ENCODE results near the gene UBE2J2. TPM values are rescaled to one million over a fixed set of nuclear protein-coding genes. Genes with fewer than 3 reads are reported as not detected.

The UBE2J2 gene
- polyA plus RNA-seq, 1 donor from 2014 or later = 79.7 TPM

GRCh38 chr1:1243266-1243660 lies 30.4 kb downstream of the UBE2J2 start:
- Histone ChIP-seq H3K4me2 (ENCODE audit: low read length) (no peak overlapping the region), H3K27me3 (ENCODE audit: insufficient read depth, low read depth, low read length) (peaks cover 3% of the 10 kb centered on the region), H3K27ac (ENCODE audit: low read length) (no peak overlapping the region), H3K79me2 (replicated peaks; ENCODE audit: insufficient read depth, low read length) (no peaks in the 10 kb centered on the region), H2AFZ (ENCODE audit: low read depth, low read length) (no peak overlapping the region), H3K9me2 (ENCODE audit: insufficient read depth, low read length) (no peaks in the 10 kb centered on the region), H3K36me3 (ENCODE audit: insufficient read depth, low read length) (no peaks in the 10 kb centered on the region), H3K9me3 (ENCODE audit: low read length) (no peaks in the 10 kb centered on the region), H3F3A (ENCODE audit: insufficient read depth, low read length, poor library complexity, severe bottlenecking) (no peaks in the 10 kb centered on the region), H3K9ac (ENCODE audit: low read length) (no peak overlapping the region), H4K20me1 (ENCODE audit: insufficient read depth) (no peaks in the 10 kb centered on the region), H3K4me3 (ENCODE audit: low read length) (no peak overlapping the region)
- TF ChIP-seq SMC3 (conservative IDR thresholded peaks at IDR 0.05; ENCODE audit: poor library complexity) (no peak), POLR2AphosphoS5 (IDR thresholded peaks at IDR 0.05) (no peak), TAF1 (IDR thresholded peaks at IDR 0.05; ENCODE audit: low read depth) (no peak), RAD21 (conservative IDR thresholded peaks at IDR 0.05) (no peak), EP300 (conservative IDR thresholded peaks at IDR 0.05; ENCODE audit: poor library complexity, severe bottlenecking) (no peak), EZH2 (IDR thresholded peaks at IDR 0.05; ENCODE audit: borderline replicate concordance, insufficient read depth, low read length, poor library complexity, severe bottlenecking) (no peak)
- TF ChIP-seq, protein P1, sequence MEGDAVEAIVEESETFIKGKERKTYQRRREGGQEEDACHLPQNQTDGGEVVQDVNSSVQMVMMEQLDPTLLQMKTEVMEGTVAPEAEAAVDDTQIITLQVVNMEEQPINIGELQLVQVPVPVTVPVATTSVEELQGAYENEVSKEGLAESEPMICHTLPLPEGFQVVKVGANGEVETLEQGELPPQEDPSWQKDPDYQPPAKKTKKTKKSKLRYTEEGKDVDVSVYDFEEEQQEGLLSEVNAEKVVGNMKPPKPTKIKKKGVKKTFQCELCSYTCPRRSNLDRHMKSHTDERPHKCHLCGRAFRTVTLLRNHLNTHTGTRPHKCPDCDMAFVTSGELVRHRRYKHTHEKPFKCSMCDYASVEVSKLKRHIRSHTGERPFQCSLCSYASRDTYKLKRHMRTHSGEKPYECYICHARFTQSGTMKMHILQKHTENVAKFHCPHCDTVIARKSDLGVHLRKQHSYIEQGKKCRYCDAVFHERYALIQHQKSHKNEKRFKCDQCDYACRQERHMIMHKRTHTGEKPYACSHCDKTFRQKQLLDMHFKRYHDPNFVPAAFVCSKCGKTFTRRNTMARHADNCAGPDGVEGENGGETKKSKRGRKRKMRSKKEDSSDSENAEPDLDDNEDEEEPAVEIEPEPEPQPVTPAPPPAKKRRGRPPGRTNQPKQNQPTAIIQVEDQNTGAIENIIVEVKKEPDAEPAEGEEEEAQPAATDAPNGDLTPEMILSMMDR (IDR thresholded peaks at IDR 0.05; ENCODE audit: poor library complexity, severe bottlenecking) = no peak

- Histone ChIP-seq H3K4me2 (ENCODE audit: low read length) (no peak overlapping the region), H3K9ac (ENCODE audit: low read length) (no peak overlapping the region), H3K4me3 (ENCODE audit: low read length) (no peak overlapping the region), H3K9me3 (ENCODE audit: low read length) (no peaks in the 10 kb centered on the region), H3F3A (ENCODE audit: insufficient read depth, low read length, poor library complexity, severe bottlenecking) (no peaks in the 10 kb centered on the region), H3K79me2 (replicated peaks; ENCODE audit: insufficient read depth, low read length) (no peaks in the 10 kb centered on the region), H4K20me1 (ENCODE audit: insufficient read depth) (no peaks in the 10 kb centered on the region), H3K9me2 (ENCODE audit: insufficient read depth, low read length) (no peaks in the 10 kb centered on the region), H3K36me3 (ENCODE audit: insufficient read depth, low read length) (no peaks in the 10 kb centered on the region), H2AFZ (ENCODE audit: low read depth, low read length) (no peak overlapping the region), H3K27ac (ENCODE audit: low read length) (no peak overlapping the region), H3K27me3 (ENCODE audit: insufficient read depth, low read depth, low read length) (peaks cover 3% of the 10 kb centered on the region)
- TF ChIP-seq POLR2AphosphoS5 (IDR thresholded peaks at IDR 0.05) (no peak), EZH2 (IDR thresholded peaks at IDR 0.05; ENCODE audit: borderline replicate concordance, insufficient read depth, low read length, poor library complexity, severe bottlenecking) (no peak), SMC3 (conservative IDR thresholded peaks at IDR 0.05; ENCODE audit: poor library complexity) (no peak), RAD21 (conservative IDR thresholded peaks at IDR 0.05) (no peak), MXI1 (conservative IDR thresholded peaks at IDR 0.05; ENCODE audit: poor library complexity, severe bottlenecking) (no peak)
- TF ChIP-seq, protein P2, sequence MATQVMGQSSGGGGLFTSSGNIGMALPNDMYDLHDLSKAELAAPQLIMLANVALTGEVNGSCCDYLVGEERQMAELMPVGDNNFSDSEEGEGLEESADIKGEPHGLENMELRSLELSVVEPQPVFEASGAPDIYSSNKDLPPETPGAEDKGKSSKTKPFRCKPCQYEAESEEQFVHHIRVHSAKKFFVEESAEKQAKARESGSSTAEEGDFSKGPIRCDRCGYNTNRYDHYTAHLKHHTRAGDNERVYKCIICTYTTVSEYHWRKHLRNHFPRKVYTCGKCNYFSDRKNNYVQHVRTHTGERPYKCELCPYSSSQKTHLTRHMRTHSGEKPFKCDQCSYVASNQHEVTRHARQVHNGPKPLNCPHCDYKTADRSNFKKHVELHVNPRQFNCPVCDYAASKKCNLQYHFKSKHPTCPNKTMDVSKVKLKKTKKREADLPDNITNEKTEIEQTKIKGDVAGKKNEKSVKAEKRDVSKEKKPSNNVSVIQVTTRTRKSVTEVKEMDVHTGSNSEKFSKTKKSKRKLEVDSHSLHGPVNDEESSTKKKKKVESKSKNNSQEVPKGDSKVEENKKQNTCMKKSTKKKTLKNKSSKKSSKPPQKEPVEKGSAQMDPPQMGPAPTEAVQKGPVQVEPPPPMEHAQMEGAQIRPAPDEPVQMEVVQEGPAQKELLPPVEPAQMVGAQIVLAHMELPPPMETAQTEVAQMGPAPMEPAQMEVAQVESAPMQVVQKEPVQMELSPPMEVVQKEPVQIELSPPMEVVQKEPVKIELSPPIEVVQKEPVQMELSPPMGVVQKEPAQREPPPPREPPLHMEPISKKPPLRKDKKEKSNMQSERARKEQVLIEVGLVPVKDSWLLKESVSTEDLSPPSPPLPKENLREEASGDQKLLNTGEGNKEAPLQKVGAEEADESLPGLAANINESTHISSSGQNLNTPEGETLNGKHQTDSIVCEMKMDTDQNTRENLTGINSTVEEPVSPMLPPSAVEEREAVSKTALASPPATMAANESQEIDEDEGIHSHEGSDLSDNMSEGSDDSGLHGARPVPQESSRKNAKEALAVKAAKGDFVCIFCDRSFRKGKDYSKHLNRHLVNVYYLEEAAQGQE (IDR thresholded peaks at IDR 0.05; ENCODE audit: borderline replicate concordance) = no peak
- TF ChIP-seq, protein P1 (IDR thresholded peaks at IDR 0.05; ENCODE audit: poor library complexity, severe bottlenecking) = no peak
Observed at GRCh38 chr1:1242461-1243265, 31.0 kb downstream of the UBE2J2 start.

Measured in neural cell (in vitro differentiated cells).